A549 (cell line): ENCODE data around the gene KCNIP4. TPM values are rescaled to one million over a fixed set of nuclear protein-coding genes. Genes with fewer than 3 reads are reported as not detected.

Source experiments
- ATAC-seq, 2 experiments: fragments of 200-7000 bp in 1 of 2; fragments of >200 bp in 1 of 2; cut with Nextera tagmentation in 1 of 2; cut with Tn5 transposase in 1 of 2; 3 replicates each; pipeline versions ENCODE4 v1.8.0 to v1.9.1; 2018 to 2020; ENCODE audit warnings: mild to moderate bottlenecking in 1 of 2, moderate library complexity in 1 of 2
- CTCF ChIA-PET: fragments of 300-600 bp; sonication (Branson Sonifier 250); formaldehyde crosslinking; extraction: SDS; loops from one replicate; lab custom pipeline; 2021; ENCODE audit warnings: antibody characterized with exemption, inconsistent platforms; lab: Yijun Ruan, JAX
- POLR2A ChIA-PET: fragments of 350-600 bp; formaldehyde crosslinking; extraction: SDS; loops from one replicate; lab custom pipeline; 2021; ENCODE audit warnings: antibody characterized with exemption, inconsistent platforms; lab: Yijun Ruan, JAX
- DNase-seq, 2 experiments: peaks; one replicate each; pipeline versions ENCODE4 v3.0.0 to v3.0.0-alpha.2; 2011 to 2016; ENCODE audit warnings: low read depth in 1 of 2, low spot score in 1 of 2
- FAIRE-seq: peaks from 2 replicates; lab custom pipeline; 2011; peaks lifted over from hg19 to GRCh38; lab: Jason Lieb, UNC
- H3K27ac ChIP-seq, 2 experiments: fragments of >200 bp; sonication (Bioruptor Twin); formaldehyde crosslinking; 3 replicates each; pipeline ENCODE4 v1.5.1; 2016 to 2017
- H3K4me1 ChIP-seq: fragments of >200 bp; sonication (Bioruptor Twin); formaldehyde crosslinking; 3 replicates; pipeline ENCODE4 v1.6.1; 2016
- H3K4me2 ChIP-seq: fragments of >200 bp; sonication (Bioruptor Twin); formaldehyde crosslinking; 3 replicates; pipeline ENCODE4 v1.6.1; 2016
- H3K4me3 ChIP-seq: fragments of >200 bp; sonication (Bioruptor Twin); formaldehyde crosslinking; 3 replicates; pipeline ENCODE4 v1.5.1; 2016
- H3K9me3 ChIP-seq: fragments of >200 bp; sonication (Bioruptor Twin); formaldehyde crosslinking; 3 replicates; pipeline ENCODE4 v1.6.1; 2016
- CHD2 ChIP-seq: fragments of 150-350 bp; IDR thresholded peaks from 2 replicates; pipeline ENCODE4 v1.6.1; 2014; ENCODE audit warnings: low read length; ENCODE audit not compliant: partially characterized antibody
- EHMT2 ChIP-seq: fragments of 200-600 bp; sonication (generic); IDR thresholded peaks from 2 replicates; pipeline ENCODE4 v1.6.1; 2016; ENCODE audit warnings: antibody characterized with exemption, low read depth, mild to moderate bottlenecking, moderate library complexity
- FOSL2 ChIP-seq, 2 experiments: fragments of 450-650 bp in 1 of 2; fragments of >200 bp in 1 of 2; sonication (Bioruptor Twin) in 1 of 2; formaldehyde crosslinking; IDR thresholded peaks; 2 replicates each; pipeline versions ENCODE4 v1.5.0 to v1.6.1; 2016 to 2020; ENCODE audit warnings: mild to moderate bottlenecking in 1 of 2, moderate library complexity in 1 of 2
- HDAC2 ChIP-seq: fragments of 200-600 bp; sonication (generic); IDR thresholded peaks from 2 replicates; pipeline ENCODE4 v1.6.1; 2016
- HEYL ChIP-seq: fragments of 250-450 bp; sonication (Bioruptor Pico); IDR thresholded peaks from 2 replicates; pipeline ENCODE4 v1.8.0; 2021; ENCODE audit warnings: mild to moderate bottlenecking, moderate library complexity
- HOXA7 ChIP-seq: fragments of 250-450 bp; sonication (Bioruptor Pico); IDR thresholded peaks from 2 replicates; pipeline ENCODE4 v1.5.0; 2020; ENCODE audit warnings: mild to moderate bottlenecking, moderate library complexity
- JUN ChIP-seq, 2 experiments: fragments of >200 bp; sonication (Bioruptor Twin); formaldehyde crosslinking; IDR thresholded peaks; 2 replicates in 1 of 2; 3 replicates in 1 of 2; pipeline ENCODE4 v1.6.1; 2016 to 2017
- MYC ChIP-seq: IDR thresholded peaks from 2 replicates; pipeline ENCODE4 v1.6.1; 2012; ENCODE audit warnings: mild to moderate bottlenecking, inconsistent platforms, low read length, improper control_type of control experiment, borderline replicate concordance
- NFE2L2 ChIP-seq: fragments of 150-350 bp; conservative IDR thresholded peaks from 2 replicates; pipeline ENCODE4 v1.6.1; 2014; ENCODE audit warnings: low read length
- RAD21 ChIP-seq, 2 experiments: fragments of >200 bp in 1 of 2; sonication (Bioruptor Twin) in 1 of 2; formaldehyde crosslinking in 1 of 2; IDR thresholded peaks in 1 of 2; conservative IDR thresholded peaks in 1 of 2; 2 replicates in 1 of 2; 3 replicates in 1 of 2; pipeline ENCODE4 v1.6.1; 2012 to 2018; ENCODE audit warnings: inconsistent platforms in 1 of 2
- RNF2 ChIP-seq: fragments of 200-600 bp; sonication (generic); IDR thresholded peaks from 2 replicates; pipeline ENCODE4 v1.6.1; 2016; ENCODE audit warnings: low read depth, mild to moderate bottlenecking, antibody characterized with exemption, moderate library complexity, borderline replicate concordance
- TP53 ChIP-seq: fragments of 250-450 bp; sonication (Bioruptor Pico); IDR thresholded peaks from 2 replicates; pipeline ENCODE4 v1.5.0; 2021; ENCODE audit warnings: mild to moderate bottlenecking, moderate library complexity
- ZC3H11A ChIP-seq: fragments of 450-650 bp; IDR thresholded peaks from 2 replicates; pipeline ENCODE4 v1.6.1; 2014; ENCODE audit warnings: antibody characterized with exemption, mild to moderate bottlenecking
- ZFP36 ChIP-seq: fragments of 450-650 bp; IDR thresholded peaks from 2 replicates; pipeline ENCODE4 v1.6.1; 2014; ENCODE audit warnings: borderline replicate concordance; ENCODE audit not compliant: partially characterized antibody
- ZNF302 ChIP-seq: fragments of 250-450 bp; sonication (Bioruptor Pico); IDR thresholded peaks from 2 replicates; pipeline ENCODE4 v1.9.0; 2021; ENCODE audit warnings: inconsistent platforms, mild to moderate bottlenecking, moderate library complexity
- WGBS: methylation state at CpG from one replicate; pipeline ENCODE4 v1.1.6; 2017; ENCODE audit errors: missing lambda C conversion rate; 5-methylcytosine and 5-hydroxymethylcytosine counted together
- polyA plus RNA-seq, 4 experiments: library from polyadenylated mRNA; depleted of rRNA in 3 of 4; stranded (reverse); fragments of >200 nt; fragmentation: RNase III in 1 of 4; extraction: RNeasy Plus Mini Kit Qiagen cat#74134 plus additional on column Dnase treatment in 1 of 4; gene quantifications; 2 replicates in 3 of 4; 3 replicates in 1 of 4; pipeline ENCODE4 v1.2.3, GENCODE V29; 2011 to 2017
- TF ChIP-seq, protein P1 (sequence below): fragments of >200 bp; sonication (Bioruptor Twin); formaldehyde crosslinking; IDR thresholded peaks from 3 replicates; pipeline ENCODE4 v1.5.1; 2016
- TF ChIP-seq, protein P2 (sequence below): IDR thresholded peaks from 2 replicates; pipeline ENCODE4 v1.6.1; 2012
- TF ChIP-seq, protein P3 (sequence below): fragments of 200-600 bp; sonication (generic); IDR thresholded peaks from 2 replicates; pipeline ENCODE4 v1.6.1; 2016; ENCODE audit warnings: antibody characterized with exemption, mild to moderate bottlenecking, moderate library complexity
- TF ChIP-seq, protein P4 (sequence below): IDR thresholded peaks from 2 replicates; pipeline ENCODE4 v1.6.1; 2012; ENCODE audit warnings: low read depth, borderline replicate concordance

Gene KCNIP4
- polyA plus RNA-seq, 2 of the 4 experiments (the other 2 are of a cell fraction) = not detected

DNA sequence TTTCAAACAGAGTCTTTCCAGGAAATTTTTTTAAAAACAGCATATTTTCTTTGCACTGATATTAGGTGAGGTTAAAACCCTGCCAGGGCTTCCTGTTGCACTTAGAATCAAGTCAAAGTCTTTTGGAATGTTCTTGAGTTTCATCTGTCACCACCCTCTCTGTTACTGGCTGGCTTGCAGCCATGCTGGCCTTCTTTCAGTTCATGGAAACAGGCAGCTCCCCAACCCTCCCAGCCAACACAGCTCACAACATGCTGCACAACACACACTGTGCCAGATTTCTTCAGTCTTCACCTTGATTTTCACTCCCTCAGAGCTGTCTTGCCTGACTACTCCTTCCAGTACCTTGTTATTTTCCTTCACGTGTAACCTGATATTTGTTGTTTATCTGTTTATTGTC, 129.5 kb downstream of the KCNIP4 start:
- no peak for TF ChIP-seq ZNF302
- TF ChIP-seq, protein P1, sequence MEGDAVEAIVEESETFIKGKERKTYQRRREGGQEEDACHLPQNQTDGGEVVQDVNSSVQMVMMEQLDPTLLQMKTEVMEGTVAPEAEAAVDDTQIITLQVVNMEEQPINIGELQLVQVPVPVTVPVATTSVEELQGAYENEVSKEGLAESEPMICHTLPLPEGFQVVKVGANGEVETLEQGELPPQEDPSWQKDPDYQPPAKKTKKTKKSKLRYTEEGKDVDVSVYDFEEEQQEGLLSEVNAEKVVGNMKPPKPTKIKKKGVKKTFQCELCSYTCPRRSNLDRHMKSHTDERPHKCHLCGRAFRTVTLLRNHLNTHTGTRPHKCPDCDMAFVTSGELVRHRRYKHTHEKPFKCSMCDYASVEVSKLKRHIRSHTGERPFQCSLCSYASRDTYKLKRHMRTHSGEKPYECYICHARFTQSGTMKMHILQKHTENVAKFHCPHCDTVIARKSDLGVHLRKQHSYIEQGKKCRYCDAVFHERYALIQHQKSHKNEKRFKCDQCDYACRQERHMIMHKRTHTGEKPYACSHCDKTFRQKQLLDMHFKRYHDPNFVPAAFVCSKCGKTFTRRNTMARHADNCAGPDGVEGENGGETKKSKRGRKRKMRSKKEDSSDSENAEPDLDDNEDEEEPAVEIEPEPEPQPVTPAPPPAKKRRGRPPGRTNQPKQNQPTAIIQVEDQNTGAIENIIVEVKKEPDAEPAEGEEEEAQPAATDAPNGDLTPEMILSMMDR = no peak
- no peak for TF ChIP-seq JUN (IDR thresholded peaks at IDR 0.05)
- TF ChIP-seq ZC3H11A = no peak
- Histone ChIP-seq H3K9me3 (no peaks in the 10 kb centered on the region), H3K4me2 (no peak overlapping the region), H3K27ac (no peak overlapping the region), H3K4me3 (no peak overlapping the region), H3K4me1 (no peaks in the 10 kb centered on the region)
- no peak for ATAC-seq
- DNase-seq = no peak
- FAIRE-seq = no peak
- ChIA-PET POLR2A (no interaction called here), CTCF (interaction anchor here (1.3 kb wide), 1 partner anchor 52 kb away, joined by 3 read pairs; no protein-coding TSS in a partner anchor)
- WGBS = 21% methylated on average over 1 of the region's 1 CpG

DNA sequence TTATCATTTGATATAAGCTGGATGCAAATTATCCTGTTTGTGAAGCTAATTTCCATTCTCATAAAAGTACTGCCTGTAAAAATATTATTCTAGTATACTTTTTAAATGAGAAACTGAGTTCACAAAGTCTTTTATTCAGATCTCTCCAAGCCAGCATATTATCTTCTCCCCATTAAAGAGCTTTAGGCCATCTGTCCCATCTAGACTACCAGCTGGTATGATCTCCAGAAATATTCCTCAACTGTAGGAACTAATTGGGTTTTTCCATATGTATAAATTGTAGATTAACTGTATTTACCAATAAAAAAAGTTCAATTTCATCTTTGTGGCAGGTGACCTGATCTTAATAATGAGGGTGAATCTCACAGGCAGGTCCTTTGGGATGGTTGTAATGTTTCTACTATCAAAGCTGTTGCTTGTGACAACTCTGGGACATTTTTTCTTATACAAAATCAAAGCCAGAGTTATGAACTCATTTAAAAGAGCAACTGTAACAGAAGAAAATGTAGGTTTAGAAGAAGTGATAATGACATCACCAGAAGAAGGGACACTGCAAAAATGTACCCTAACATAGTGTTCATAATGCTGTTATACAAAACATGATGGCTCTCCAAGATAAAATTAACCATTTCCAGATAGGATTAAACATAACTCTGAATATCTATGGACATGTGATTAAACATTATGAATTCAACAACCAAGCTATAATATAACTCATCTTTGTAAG, 132.8 kb downstream of the KCNIP4 start:
- ATAC-seq = no peak
- no peak for DNase-seq
- TF ChIP-seq FOSL2 (IDR thresholded peaks at IDR 0.05) (no peak), FOSL2 (CRISPR knock-in tag; IDR thresholded peaks at IDR 0.05) (no peak), NFE2L2 (no peak), HEYL (CRISPR knock-in tag) (no peak), RNF2 (no peak), HDAC2 (no peak), ZFP36 (no peak), HOXA7 (CRISPR knock-in tag) (no peak), TP53 (CRISPR knock-in tag) (no peak), MYC (no peak), CHD2 (no peak), EHMT2 (no peak)
- TF ChIP-seq, protein P2, sequence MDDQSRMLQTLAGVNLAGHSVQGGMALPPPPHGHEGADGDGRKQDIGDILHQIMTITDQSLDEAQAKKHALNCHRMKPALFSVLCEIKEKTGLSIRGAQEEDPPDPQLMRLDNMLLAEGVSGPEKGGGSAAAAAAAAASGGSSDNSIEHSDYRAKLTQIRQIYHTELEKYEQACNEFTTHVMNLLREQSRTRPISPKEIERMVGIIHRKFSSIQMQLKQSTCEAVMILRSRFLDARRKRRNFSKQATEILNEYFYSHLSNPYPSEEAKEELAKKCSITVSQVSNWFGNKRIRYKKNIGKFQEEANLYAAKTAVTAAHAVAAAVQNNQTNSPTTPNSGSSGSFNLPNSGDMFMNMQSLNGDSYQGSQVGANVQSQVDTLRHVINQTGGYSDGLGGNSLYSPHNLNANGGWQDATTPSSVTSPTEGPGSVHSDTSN = no peak
- TF ChIP-seq, protein P1 = no peak
- ChIA-PET CTCF (no interaction called here), POLR2A (no interaction called here)
- Histone ChIP-seq H3K4me1 (no peaks in the 10 kb centered on the region), H3K4me2 (no peak overlapping the region), H3K27ac (no peak overlapping the region), H3K4me3 (no peak overlapping the region), H3K9me3 (no peaks in the 10 kb centered on the region)
- no peak for FAIRE-seq

DNA sequence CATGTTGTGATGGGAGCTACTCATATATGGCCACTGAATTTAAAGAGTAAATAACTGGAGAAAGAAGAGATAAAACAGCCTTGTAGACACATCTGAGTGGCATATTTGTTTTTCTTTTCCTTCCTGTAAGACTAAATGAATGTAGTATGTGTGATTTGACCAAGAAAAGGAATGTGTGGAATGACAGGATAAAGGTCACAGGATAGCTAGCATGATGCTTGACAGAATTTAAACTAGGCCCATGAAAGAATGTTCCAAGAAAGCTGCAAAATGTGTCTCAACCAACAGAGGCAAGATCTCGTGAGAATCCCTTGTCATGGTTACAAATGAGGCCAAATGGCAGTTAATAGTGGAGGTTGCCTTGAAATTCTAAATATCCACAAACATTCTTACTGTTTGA, 137.0 kb downstream of the KCNIP4 start:
- DNase-seq = no peak
- H3K27ac ChIP-seq = no peak overlapping the region
- no peak for FAIRE-seq
- no peak overlapping the region for H3K4me3 ChIP-seq
- no peak for ATAC-seq
- ChIA-PET POLR2A (no interaction called here), CTCF (interaction anchor here (1.1 to 1.7 kb wide), 2 partner anchors 21 to 22 kb away, joined by 3 to 7 read pairs; no protein-coding TSS in a partner anchor)
- H3K9me3 ChIP-seq = no peaks in the 10 kb centered on the region
- TF ChIP-seq, protein P3, sequence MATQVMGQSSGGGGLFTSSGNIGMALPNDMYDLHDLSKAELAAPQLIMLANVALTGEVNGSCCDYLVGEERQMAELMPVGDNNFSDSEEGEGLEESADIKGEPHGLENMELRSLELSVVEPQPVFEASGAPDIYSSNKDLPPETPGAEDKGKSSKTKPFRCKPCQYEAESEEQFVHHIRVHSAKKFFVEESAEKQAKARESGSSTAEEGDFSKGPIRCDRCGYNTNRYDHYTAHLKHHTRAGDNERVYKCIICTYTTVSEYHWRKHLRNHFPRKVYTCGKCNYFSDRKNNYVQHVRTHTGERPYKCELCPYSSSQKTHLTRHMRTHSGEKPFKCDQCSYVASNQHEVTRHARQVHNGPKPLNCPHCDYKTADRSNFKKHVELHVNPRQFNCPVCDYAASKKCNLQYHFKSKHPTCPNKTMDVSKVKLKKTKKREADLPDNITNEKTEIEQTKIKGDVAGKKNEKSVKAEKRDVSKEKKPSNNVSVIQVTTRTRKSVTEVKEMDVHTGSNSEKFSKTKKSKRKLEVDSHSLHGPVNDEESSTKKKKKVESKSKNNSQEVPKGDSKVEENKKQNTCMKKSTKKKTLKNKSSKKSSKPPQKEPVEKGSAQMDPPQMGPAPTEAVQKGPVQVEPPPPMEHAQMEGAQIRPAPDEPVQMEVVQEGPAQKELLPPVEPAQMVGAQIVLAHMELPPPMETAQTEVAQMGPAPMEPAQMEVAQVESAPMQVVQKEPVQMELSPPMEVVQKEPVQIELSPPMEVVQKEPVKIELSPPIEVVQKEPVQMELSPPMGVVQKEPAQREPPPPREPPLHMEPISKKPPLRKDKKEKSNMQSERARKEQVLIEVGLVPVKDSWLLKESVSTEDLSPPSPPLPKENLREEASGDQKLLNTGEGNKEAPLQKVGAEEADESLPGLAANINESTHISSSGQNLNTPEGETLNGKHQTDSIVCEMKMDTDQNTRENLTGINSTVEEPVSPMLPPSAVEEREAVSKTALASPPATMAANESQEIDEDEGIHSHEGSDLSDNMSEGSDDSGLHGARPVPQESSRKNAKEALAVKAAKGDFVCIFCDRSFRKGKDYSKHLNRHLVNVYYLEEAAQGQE = no peak
- no peak for TF ChIP-seq RAD21 (conservative IDR thresholded peaks at IDR 0.05 in 1 of 2, IDR thresholded peaks at IDR 0.05 in 1 of 2)
- TF ChIP-seq HEYL (CRISPR knock-in tag) = no peak
- TF ChIP-seq, protein P4, sequence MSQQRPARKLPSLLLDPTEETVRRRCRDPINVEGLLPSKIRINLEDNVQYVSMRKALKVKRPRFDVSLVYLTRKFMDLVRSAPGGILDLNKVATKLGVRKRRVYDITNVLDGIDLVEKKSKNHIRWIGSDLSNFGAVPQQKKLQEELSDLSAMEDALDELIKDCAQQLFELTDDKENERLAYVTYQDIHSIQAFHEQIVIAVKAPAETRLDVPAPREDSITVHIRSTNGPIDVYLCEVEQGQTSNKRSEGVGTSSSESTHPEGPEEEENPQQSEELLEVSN = no peak
- H3K4me1 ChIP-seq = no peaks in the 10 kb centered on the region
- no peak overlapping the region for H3K4me2 ChIP-seq
- 0% methylated on average over 1 of the region's 1 CpG for WGBS
